ENCODE measurements around the gene KRTAP10-12. TPM values are rescaled to one million over a fixed set of nuclear protein-coding genes. Genes with fewer than 3 reads are reported as not detected.

The KRTAP10-12 gene
- total RNA-seq, 2 donors from 2014 or later: not detected

DNA sequence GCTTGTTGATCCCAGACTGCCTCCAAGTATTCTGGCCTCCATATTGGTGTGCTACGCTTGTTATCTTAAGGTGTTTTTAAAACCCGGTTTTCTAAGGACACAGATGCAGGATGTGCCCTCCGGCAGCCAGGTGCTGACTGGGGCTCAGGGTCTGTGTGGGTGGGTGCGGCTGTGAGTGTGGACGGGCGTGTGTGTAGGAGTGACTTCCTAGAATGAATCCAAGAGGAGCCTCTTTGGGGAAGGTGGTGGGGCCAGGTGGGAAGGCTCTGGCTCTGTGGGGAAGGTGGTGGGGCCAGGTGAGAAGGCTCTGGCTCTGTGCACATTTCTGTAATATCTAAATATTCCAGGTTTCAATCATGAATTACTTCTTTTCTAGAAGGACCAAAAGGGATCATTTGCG, 27.2 kb downstream of the KRTAP10-12 start:
- Histone ChIP-seq H3K27me3 (peaks cover 19% of the 10 kb centered on the region), H3K4me3 (no peak overlapping the region), H3K9me3 (no peaks in the 10 kb centered on the region), H3K9ac (ENCODE audit: low read depth in 2 of 2, low read length in 2 of 2) (no peak overlapping the region), H3K27ac (no peak overlapping the region), H3K4me1 (no peaks in the 10 kb centered on the region), H3K36me3 (no peaks in the 10 kb centered on the region)
- TF ChIP-seq, protein P1, sequence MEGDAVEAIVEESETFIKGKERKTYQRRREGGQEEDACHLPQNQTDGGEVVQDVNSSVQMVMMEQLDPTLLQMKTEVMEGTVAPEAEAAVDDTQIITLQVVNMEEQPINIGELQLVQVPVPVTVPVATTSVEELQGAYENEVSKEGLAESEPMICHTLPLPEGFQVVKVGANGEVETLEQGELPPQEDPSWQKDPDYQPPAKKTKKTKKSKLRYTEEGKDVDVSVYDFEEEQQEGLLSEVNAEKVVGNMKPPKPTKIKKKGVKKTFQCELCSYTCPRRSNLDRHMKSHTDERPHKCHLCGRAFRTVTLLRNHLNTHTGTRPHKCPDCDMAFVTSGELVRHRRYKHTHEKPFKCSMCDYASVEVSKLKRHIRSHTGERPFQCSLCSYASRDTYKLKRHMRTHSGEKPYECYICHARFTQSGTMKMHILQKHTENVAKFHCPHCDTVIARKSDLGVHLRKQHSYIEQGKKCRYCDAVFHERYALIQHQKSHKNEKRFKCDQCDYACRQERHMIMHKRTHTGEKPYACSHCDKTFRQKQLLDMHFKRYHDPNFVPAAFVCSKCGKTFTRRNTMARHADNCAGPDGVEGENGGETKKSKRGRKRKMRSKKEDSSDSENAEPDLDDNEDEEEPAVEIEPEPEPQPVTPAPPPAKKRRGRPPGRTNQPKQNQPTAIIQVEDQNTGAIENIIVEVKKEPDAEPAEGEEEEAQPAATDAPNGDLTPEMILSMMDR (IDR thresholded peaks at IDR 0.05): no peak
- intact Hi-C loops (cut with DNase I): no loop called here
- DNase-seq: no peak

DNA sequence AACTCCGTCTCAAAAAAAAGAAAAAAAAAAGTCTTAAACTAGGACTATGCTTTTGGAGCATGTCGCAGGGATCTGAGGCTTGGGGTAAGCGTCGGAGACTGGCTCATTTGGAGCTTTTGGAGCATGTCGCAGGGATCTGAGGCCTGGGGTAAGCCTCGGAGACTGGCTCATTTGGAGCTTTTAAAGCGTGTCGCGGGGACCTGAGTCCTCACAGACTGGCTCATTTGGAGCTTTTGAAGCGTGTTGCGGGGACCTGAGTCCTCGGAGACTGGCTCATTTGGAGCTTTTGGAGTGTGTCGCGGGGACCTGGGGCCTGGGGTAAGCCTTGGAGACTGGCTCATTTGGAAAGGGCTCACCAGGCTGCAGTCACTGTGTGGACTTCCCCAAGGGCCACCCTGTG, 28.0 kb downstream of the KRTAP10-12 start:
- no peak for DNase-seq
- H3K9me3 ChIP-seq: no peaks in the 10 kb centered on the region
- TF ChIP-seq, protein P1 (IDR thresholded peaks at IDR 0.05): no peak
- intact Hi-C loops (cut with DNase I): no loop called here
- H3K4me1 ChIP-seq: no peaks in the 10 kb centered on the region
- H3K27me3 ChIP-seq: peaks cover 19% of the 10 kb centered on the region
- no peak overlapping the region for H3K9ac ChIP-seq (ENCODE audit: low read depth in 2 of 2, low read length in 2 of 2)
- no peaks in the 10 kb centered on the region for H3K36me3 ChIP-seq
- no peak overlapping the region for H3K27ac ChIP-seq
- no peak overlapping the region for H3K4me3 ChIP-seq

DNA sequence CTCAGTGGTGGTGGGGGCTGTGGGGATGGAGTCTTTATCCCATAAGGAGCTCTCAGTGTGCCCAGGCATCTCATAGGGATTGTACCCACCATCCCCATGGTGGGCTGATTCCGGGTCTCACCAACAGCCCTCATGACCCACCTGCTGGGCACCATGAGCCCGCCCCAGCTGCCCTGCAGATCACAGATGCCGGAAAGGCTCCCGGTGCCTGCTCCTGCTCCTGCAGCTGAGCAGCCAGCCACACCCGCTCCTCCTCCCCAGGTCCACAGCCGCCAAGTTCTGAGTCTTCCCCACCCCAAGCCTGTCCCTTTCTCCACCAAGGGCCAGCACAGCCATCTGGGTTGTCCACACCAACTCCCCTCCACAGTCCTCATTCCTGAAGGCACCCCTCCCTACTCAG, 29.9 kb downstream of the KRTAP10-12 start:
- Histone ChIP-seq H3K9ac (ENCODE audit: low read depth in 2 of 2, low read length in 2 of 2) (no peak overlapping the region), H3K9me3 (no peaks in the 10 kb centered on the region), H3K4me3 (no peak overlapping the region), H3K27me3 (peaks cover 19% of the 10 kb centered on the region), H3K4me1 (no peaks in the 10 kb centered on the region), H3K27ac (no peak overlapping the region), H3K36me3 (no peaks in the 10 kb centered on the region)
- TF ChIP-seq, protein P1 (IDR thresholded peaks at IDR 0.05): no peak
- DNase-seq: no peak
- intact Hi-C loops (cut with DNase I): no loop called here

DNA sequence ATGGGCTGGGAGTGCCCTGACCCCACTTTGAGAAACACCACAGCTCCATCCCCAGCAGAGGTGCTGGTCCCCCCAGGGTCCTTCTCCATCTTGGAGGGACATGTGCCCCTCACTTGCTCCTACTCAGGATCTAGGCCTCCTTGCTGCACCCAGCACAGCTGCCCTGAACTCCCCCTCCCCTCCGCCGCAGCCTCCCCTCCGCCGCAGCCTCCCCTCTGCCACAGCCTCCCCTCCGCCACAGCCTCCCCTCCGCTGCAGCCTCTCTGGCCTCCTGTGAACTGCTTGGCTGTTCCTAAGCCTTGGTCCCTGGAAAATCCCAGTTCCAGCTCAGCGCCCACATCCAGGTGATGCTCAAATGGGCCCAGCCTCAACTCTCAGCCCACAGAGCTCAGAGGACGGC, 30.3 kb downstream of the KRTAP10-12 start:
- intact Hi-C loops (cut with DNase I): no loop called here
- DNase-seq: no peak
- peaks cover 19% of the 10 kb centered on the region for H3K27me3 ChIP-seq
- TF ChIP-seq, protein P1 (IDR thresholded peaks at IDR 0.05): no peak
- no peak overlapping the region for H3K4me3 ChIP-seq
- no peaks in the 10 kb centered on the region for H3K9me3 ChIP-seq
- no peak overlapping the region for H3K9ac ChIP-seq (ENCODE audit: low read depth in 2 of 2, low read length in 2 of 2)
- no peaks in the 10 kb centered on the region for H3K4me1 ChIP-seq
- H3K27ac ChIP-seq: no peak overlapping the region
- no peaks in the 10 kb centered on the region for H3K36me3 ChIP-seq

DNA sequence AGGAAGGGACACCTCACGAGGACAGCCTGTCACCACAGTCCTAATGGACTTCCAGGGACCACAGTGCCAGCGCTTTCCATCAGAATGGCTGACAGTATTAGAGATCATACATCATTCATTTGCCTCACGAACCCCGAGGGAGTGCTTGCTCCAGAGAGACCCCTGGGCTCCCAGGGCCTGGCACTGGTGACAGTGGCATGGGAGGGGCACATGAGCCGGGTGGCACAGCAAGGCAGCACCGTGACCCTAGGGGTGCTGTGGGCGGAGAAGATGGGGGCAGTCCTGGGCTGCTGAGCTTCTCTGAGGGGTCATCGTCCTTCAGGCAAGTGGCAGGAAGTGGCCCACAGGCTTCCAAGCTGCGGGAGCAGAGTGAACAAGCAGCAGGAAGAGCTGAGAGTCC, 30.8 kb downstream of the KRTAP10-12 start:
- Histone ChIP-seq H3K36me3 (no peaks in the 10 kb centered on the region), H3K9ac (ENCODE audit: low read depth in 2 of 2, low read length in 2 of 2) (no peak overlapping the region), H3K27ac (no peak overlapping the region), H3K9me3 (no peaks in the 10 kb centered on the region), H3K4me3 (no peak overlapping the region), H3K27me3 (peaks cover 16% of the 10 kb centered on the region), H3K4me1 (no peaks in the 10 kb centered on the region)
- intact Hi-C loops (cut with DNase I): no loop called here
- TF ChIP-seq, protein P1 (IDR thresholded peaks at IDR 0.05): no peak
- no peak for DNase-seq

DNA sequence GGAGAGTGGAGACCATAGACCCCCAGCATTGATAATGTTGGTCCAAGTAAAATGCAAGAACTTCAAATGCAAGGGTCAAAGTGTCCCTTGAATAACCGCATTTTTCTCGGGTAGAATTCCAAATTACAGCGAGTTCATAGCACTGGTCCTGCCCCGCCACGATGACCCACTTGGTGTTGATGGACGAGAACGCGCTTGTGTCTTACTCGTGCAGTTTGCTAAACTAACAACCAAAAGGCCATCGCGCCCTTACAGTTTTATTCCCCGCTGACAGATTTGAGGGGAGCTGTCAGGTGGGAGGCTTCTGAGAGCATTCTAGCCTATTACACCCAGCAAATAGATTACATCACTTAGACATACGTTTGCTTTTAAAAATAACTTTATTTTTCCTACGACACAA, 31.7 kb downstream of the KRTAP10-12 start:
- Histone ChIP-seq H3K4me1 (no peaks in the 10 kb centered on the region), H3K4me3 (no peak overlapping the region), H3K27me3 (peaks cover 7% of the 10 kb centered on the region), H3K36me3 (no peaks in the 10 kb centered on the region), H3K27ac (no peak overlapping the region), H3K9ac (ENCODE audit: low read depth in 2 of 2, low read length in 2 of 2) (no peak overlapping the region), H3K9me3 (no peaks in the 10 kb centered on the region)
- TF ChIP-seq, protein P1 (IDR thresholded peaks at IDR 0.05): no peak
- intact Hi-C loops (cut with DNase I): no loop called here
- no peak for DNase-seq
